Ishikawa (cell line): Measurements from ENCODE around the gene ACOXL.

ENCODE experiments used
- CEBPB ChIP-seq: IDR thresholded peaks from 2 replicates; pipeline ENCODE4 v1.6.1; 2012
- CREB1 ChIP-seq: IDR thresholded peaks from 2 replicates; pipeline ENCODE4 v1.6.1; 2012; ENCODE audit warnings: low read depth
- EGR1 ChIP-seq: IDR thresholded peaks from 2 replicates; pipeline ENCODE4 v1.6.1; 2012
- EP300 ChIP-seq: IDR thresholded peaks from 2 replicates; pipeline ENCODE4 v1.6.1; 2012; ENCODE audit warnings: borderline replicate concordance
- FOXM1 ChIP-seq: IDR thresholded peaks from 2 replicates; pipeline ENCODE4 v1.6.1; 2012; ENCODE audit warnings: low read depth, borderline replicate concordance
- MAX ChIP-seq: IDR thresholded peaks from 2 replicates; pipeline ENCODE4 v1.6.1; 2012
- NFIC ChIP-seq: IDR thresholded peaks from 2 replicates; pipeline ENCODE4 v1.6.1; 2012
- RAD21 ChIP-seq: IDR thresholded peaks from 2 replicates; pipeline ENCODE4 v1.6.1; 2012; ENCODE audit warnings: low read depth
- REST ChIP-seq: IDR thresholded peaks from 2 replicates; pipeline ENCODE4 v1.6.1; 2012; ENCODE audit warnings: low read depth, mild to moderate bottlenecking
- TAF1 ChIP-seq: IDR thresholded peaks from 2 replicates; pipeline ENCODE4 v1.6.1; 2012; ENCODE audit warnings: low read depth, mild to moderate bottlenecking
- TCF12 ChIP-seq: IDR thresholded peaks from 2 replicates; pipeline ENCODE4 v1.6.1; 2012; ENCODE audit warnings: low read depth
- TEAD4 ChIP-seq: IDR thresholded peaks from 2 replicates; pipeline ENCODE4 v1.6.1; 2012
- USF1 ChIP-seq: IDR thresholded peaks from 2 replicates; pipeline ENCODE4 v1.6.1; 2012
- YY1 ChIP-seq: IDR thresholded peaks from 2 replicates; pipeline ENCODE4 v1.6.1; 2012; ENCODE audit warnings: low read depth
- ZBTB7A ChIP-seq: IDR thresholded peaks from 2 replicates; pipeline ENCODE4 v1.6.1; 2012; ENCODE audit warnings: low read depth

ACOXL gene

GRCh38 chr2:110860630-110861029 is 128.3 kb downstream of the ACOXL start:
- TF ChIP-seq CREB1: no peak
- TF ChIP-seq TCF12: no peak

GRCh38 chr2:110861616-110862260 is 129.4 kb downstream of the ACOXL start:
- TF ChIP-seq RAD21: no peak
- TF ChIP-seq CEBPB: no peak
- TF ChIP-seq ZBTB7A: no peak
- no peak for TF ChIP-seq TCF12
- no peak for TF ChIP-seq TAF1
- no peak for TF ChIP-seq REST
- TF ChIP-seq NFIC: no peak
- no peak for TF ChIP-seq CREB1
- TF ChIP-seq USF1: no peak
- no peak for TF ChIP-seq MAX
- no peak for TF ChIP-seq EP300
- no peak for TF ChIP-seq FOXM1
- TF ChIP-seq YY1: no peak
- no peak for TF ChIP-seq EGR1

- TF ChIP-seq TAF1 (no peak), ZBTB7A (no peak), NFIC (no peak), FOXM1 (no peak), CREB1 (no peak), TCF12 (no peak), CEBPB (no peak), MAX (no peak), EP300 (no peak), USF1 (no peak)
Observed at GRCh38 chr2:110863726-110864125, 131.4 kb downstream of the ACOXL start.

- no peak for TF ChIP-seq FOXM1
- no peak for TF ChIP-seq USF1
- TF ChIP-seq TCF12: no peak
- no peak for TF ChIP-seq REST
- TF ChIP-seq MAX: no peak
- TF ChIP-seq TAF1: no peak
- no peak for TF ChIP-seq CREB1
- no peak for TF ChIP-seq RAD21
- no peak for TF ChIP-seq TEAD4
- TF ChIP-seq CEBPB: no peak
- no peak for TF ChIP-seq NFIC
Observed at GRCh38 chr2:110864176-110864575, 131.8 kb downstream of the ACOXL start.

- TF ChIP-seq USF1: no peak
- TF ChIP-seq NFIC: no peak
- no peak for TF ChIP-seq FOXM1
- no peak for TF ChIP-seq EP300
- no peak for TF ChIP-seq YY1
- no peak for TF ChIP-seq CREB1
- no peak for TF ChIP-seq TEAD4
- TF ChIP-seq TAF1: no peak
- no peak for TF ChIP-seq RAD21
- TF ChIP-seq EGR1: no peak
- TF ChIP-seq ZBTB7A: no peak
- no peak for TF ChIP-seq MAX
- no peak for TF ChIP-seq CEBPB
- no peak for TF ChIP-seq TCF12
- no peak for TF ChIP-seq REST
Observed at GRCh38 chr2:110864731-110865130, 132.4 kb downstream of the ACOXL start.
